ENCODE results near the gene GPR146.
A peak's percentile ranks its signal among the peaks of the same experiment; 100 is the strongest.

GPR146 gene

GRCh38 chr7:1076184-1077072 lies 32.1 kb downstream of the GPR146 start:
- DNase-seq (ENCODE audit: low read depth): no peak

- DNase-seq (ENCODE audit: low read depth): no peak
Observed at GRCh38 chr7:1078519-1078918, 34.2 kb downstream of the GPR146 start.

GRCh38 chr7:1078985-1079384 lies 34.6 kb downstream of the GPR146 start:
- DNase-seq (ENCODE audit: low read depth): no peak

GRCh38 chr7:1079546-1079945 lies 35.2 kb downstream of the GPR146 start:
- no peak for DNase-seq (ENCODE audit: low read depth)

GRCh38 chr7:1080252-1080920 lies 36.0 kb downstream of the GPR146 start:
- no peak for DNase-seq (ENCODE audit: low read depth)

GRCh38 chr7:1080921-1081255 lies 36.5 kb downstream of the GPR146 start:
- no peak for DNase-seq (ENCODE audit: low read depth)

- no peak for DNase-seq (ENCODE audit: low read depth)
Observed at GRCh38 chr7:1081336-1081735, 37.0 kb downstream of the GPR146 start.

- DNase-seq (ENCODE audit: low read depth): no peak
Observed at GRCh38 chr7:1081931-1082401, 37.6 kb downstream of the GPR146 start.

- no peak for DNase-seq (ENCODE audit: low read depth)
Observed at GRCh38 chr7:1083729-1084657, 39.6 kb downstream of the GPR146 start.

- no peak for DNase-seq (ENCODE audit: low read depth)
Observed at GRCh38 chr7:1085266-1085665, 40.9 kb downstream of the GPR146 start.

- no peak for DNase-seq (ENCODE audit: low read depth)
Observed at GRCh38 chr7:1085910-1086421, 41.6 kb downstream of the GPR146 start.

GRCh38 chr7:1086588-1087464 lies 42.5 kb downstream of the GPR146 start:
- DNase-seq (ENCODE audit: low read depth): peak; percentile 26

GRCh38 chr7:1087465-1087814 lies 43.1 kb downstream of the GPR146 start:
- no peak for DNase-seq (ENCODE audit: low read depth)

- no peak for DNase-seq (ENCODE audit: low read depth)
Observed at GRCh38 chr7:1087952-1088920, 43.9 kb downstream of the GPR146 start, which contains the start of gene GPER1. TSS of gene GPER1 (plus strand) at chr7:1088113. CDS start at chr7:1091729, 3,616 bp downstream.

- DNase-seq (ENCODE audit: low read depth): no peak
Observed at GRCh38 chr7:1090236-1090635, 45.9 kb downstream of the GPR146 start.

- no peak for DNase-seq (ENCODE audit: low read depth)
Observed at GRCh38 chr7:1090686-1091643, 46.6 kb downstream of the GPR146 start.

GRCh38 chr7:1091644-1092027 lies 47.3 kb downstream of the GPR146 start:
- no peak for DNase-seq (ENCODE audit: low read depth)

GRCh38 chr7:1092161-1092632 lies 47.9 kb downstream of the GPR146 start:
- no peak for DNase-seq (ENCODE audit: low read depth)

Data from T-helper 22 cell (primary cell).